Measurements from ENCODE around the gene ETV6.

Gene ETV6

GRCh38 chr12:11787933-11788849 lies 138.7 kb downstream of the ETV6 start:
- TF ChIP-seq CTCF (IDR thresholded peaks at IDR 0.05): no peak

GRCh38 chr12:11793921-11794710 lies 144.6 kb downstream of the ETV6 start:
- TF ChIP-seq CTCF (IDR thresholded peaks at IDR 0.05): no peak

GRCh38 chr12:11794751-11795150 lies 145.3 kb downstream of the ETV6 start:
- no peak for TF ChIP-seq CTCF (IDR thresholded peaks at IDR 0.05)

- TF ChIP-seq CTCF (IDR thresholded peaks at IDR 0.05): no peak
Observed at GRCh38 chr12:11795192-11795912, 145.9 kb downstream of the ETV6 start.

- no peak for TF ChIP-seq CTCF (IDR thresholded peaks at IDR 0.05)
Observed at GRCh38 chr12:11795913-11796459, 146.5 kb downstream of the ETV6 start.

- no peak for TF ChIP-seq CTCF (IDR thresholded peaks at IDR 0.05)
Observed at GRCh38 chr12:11797317-11797913, 147.9 kb downstream of the ETV6 start.
